ENCODE measurements around the gene ROBO1.

ROBO1 gene

DNA sequence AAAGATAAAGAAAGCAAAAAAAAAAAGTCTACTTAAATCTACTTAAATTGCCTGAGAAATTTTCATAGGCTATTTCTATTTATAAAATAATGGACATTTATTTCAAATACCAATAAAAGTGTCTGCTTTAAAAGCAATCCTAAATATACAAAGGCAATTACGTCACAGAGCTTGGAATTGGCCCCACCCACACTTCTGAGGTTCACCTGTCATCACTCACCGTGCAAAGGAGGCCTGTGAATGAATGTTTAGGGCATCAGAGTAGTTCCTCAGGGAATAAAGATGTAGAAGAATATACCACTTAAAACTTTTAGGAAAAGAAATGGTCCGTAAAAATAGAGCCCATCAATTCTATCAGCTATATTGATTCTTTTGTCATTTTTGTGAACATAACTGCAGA lies 621.8 kb downstream of the ROBO1 start:
- TF ChIP-seq, protein P1, sequence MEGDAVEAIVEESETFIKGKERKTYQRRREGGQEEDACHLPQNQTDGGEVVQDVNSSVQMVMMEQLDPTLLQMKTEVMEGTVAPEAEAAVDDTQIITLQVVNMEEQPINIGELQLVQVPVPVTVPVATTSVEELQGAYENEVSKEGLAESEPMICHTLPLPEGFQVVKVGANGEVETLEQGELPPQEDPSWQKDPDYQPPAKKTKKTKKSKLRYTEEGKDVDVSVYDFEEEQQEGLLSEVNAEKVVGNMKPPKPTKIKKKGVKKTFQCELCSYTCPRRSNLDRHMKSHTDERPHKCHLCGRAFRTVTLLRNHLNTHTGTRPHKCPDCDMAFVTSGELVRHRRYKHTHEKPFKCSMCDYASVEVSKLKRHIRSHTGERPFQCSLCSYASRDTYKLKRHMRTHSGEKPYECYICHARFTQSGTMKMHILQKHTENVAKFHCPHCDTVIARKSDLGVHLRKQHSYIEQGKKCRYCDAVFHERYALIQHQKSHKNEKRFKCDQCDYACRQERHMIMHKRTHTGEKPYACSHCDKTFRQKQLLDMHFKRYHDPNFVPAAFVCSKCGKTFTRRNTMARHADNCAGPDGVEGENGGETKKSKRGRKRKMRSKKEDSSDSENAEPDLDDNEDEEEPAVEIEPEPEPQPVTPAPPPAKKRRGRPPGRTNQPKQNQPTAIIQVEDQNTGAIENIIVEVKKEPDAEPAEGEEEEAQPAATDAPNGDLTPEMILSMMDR (IDR thresholded peaks at IDR 0.05) = no peak
- Mint-ChIP-seq H3K36me3 (ENCODE audit: low read depth) (peaks cover under 1% of the 10 kb centered on the region), H3K9me3 (peaks cover 2% of the 10 kb centered on the region), H3K27me3 (ENCODE audit: low read depth, poor library complexity) (peaks cover 3% of the 10 kb centered on the region), H3K4me3 (no peak overlapping the region), H3K4me1 (peaks cover 8% of the 10 kb centered on the region), H3K27ac (no peak overlapping the region)
- no peak for DNase-seq

DNA sequence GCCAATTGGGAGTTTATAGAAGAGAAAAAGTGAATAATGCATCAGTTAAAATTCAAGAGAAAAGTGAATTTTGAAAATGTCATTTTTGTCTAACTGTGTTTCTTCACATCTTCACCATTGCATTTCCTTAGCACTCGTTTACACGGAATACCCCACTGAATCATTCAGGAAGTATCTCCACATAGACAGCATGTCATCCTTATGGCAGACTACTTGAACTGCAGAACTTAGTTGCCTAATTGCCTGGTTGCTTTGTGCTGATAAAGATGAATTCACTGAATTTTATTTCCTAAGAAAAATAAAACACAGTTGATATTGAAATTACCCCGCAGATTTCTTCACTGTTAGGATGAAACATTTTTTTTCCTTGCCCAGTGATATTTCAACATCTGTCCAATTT lies 627.1 kb downstream of the ROBO1 start:
- H3K9me3 Mint-ChIP-seq = no peaks in the 10 kb centered on the region
- DNase-seq = no peak
- peaks cover 12% of the 10 kb centered on the region for H3K4me1 Mint-ChIP-seq
- no peak overlapping the region for H3K4me3 Mint-ChIP-seq
- peaks cover 3% of the 10 kb centered on the region for H3K27me3 Mint-ChIP-seq (ENCODE audit: low read depth, poor library complexity)
- TF ChIP-seq, protein P1 (IDR thresholded peaks at IDR 0.05) = no peak
- no peaks in the 10 kb centered on the region for H3K36me3 Mint-ChIP-seq (ENCODE audit: low read depth)
- H3K27ac Mint-ChIP-seq = no peak overlapping the region

GRCh38 chr3:79139395-79140068 lies 628.3 kb downstream of the ROBO1 start:
- TF ChIP-seq, protein P1 (IDR thresholded peaks at IDR 0.05) = no peak
- Mint-ChIP-seq H3K27me3 (ENCODE audit: low read depth, poor library complexity) (peaks cover 3% of the 10 kb centered on the region), H3K4me1 (peaks cover 12% of the 10 kb centered on the region), H3K9me3 (no peaks in the 10 kb centered on the region), H3K27ac (no peak overlapping the region), H3K4me3 (no peak overlapping the region), H3K36me3 (ENCODE audit: low read depth) (no peaks in the 10 kb centered on the region)
- DNase-seq = no peak

DNA sequence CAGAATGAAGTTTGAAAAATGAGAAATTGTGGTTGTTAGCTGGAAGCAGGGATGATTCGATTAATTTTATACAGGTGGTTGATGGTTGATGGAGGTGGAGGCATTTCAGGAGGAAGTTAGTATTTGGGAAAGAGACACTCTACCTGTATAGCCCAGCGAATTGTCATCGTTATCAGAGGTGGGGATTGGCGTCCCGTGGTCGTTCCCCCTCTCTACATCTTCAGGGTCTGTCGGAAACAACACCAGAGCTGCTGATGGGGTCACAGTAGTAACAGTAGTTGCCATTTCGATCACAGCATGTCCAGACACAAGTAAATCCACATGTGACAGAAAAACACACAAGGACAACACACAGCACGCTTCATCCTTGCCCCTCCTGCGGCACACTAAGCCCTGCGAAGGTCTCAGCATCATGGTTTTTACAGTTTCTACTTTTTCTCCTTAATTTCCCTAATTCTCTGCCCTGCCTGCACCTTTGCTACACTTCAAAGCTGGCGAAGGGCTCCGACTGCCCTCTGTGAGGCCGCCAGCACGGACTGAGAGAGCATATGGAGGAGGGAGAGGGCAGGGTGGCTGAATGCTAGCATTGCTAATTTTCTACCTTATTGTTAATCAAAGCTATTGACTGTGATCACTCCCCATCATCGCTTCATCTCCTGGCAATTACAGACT lies 642.3 kb downstream of the ROBO1 start:
- H3K4me3 Mint-ChIP-seq = no peak overlapping the region
- no peaks in the 10 kb centered on the region for H3K36me3 Mint-ChIP-seq (ENCODE audit: low read depth)
- peaks cover 5% of the 10 kb centered on the region for H3K4me1 Mint-ChIP-seq
- DNase-seq = peak; percentile 1
- TF ChIP-seq, protein P1 (IDR thresholded peaks at IDR 0.05) = no peak
- no peak overlapping the region for H3K27ac Mint-ChIP-seq
- no peaks in the 10 kb centered on the region for H3K27me3 Mint-ChIP-seq (ENCODE audit: low read depth, poor library complexity)
- no peaks in the 10 kb centered on the region for H3K9me3 Mint-ChIP-seq

DNA sequence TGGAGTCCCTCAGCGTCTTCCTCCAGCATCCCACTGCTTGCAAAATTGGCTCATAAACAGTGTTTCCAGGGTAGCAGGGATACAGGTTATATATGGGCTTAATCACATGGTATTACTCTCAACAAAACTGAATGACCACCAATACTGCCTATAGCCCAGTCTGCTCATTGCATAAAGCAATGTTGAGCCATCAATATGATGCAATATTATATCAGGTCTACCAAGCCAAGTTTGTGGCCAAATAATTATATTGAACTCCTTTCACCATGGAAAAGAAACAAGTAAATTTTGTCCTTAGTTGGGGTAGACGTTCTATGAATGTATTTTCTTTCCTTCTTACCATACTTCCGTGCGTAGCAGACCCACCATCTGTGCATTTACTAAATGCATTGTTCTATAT lies 652.3 kb downstream of the ROBO1 start:
- no peaks in the 10 kb centered on the region for H3K36me3 Mint-ChIP-seq (ENCODE audit: low read depth)
- H3K9me3 Mint-ChIP-seq = no peaks in the 10 kb centered on the region
- H3K4me3 Mint-ChIP-seq = no peak overlapping the region
- DNase-seq = no peak
- no peaks in the 10 kb centered on the region for H3K4me1 Mint-ChIP-seq
- TF ChIP-seq, protein P1 (IDR thresholded peaks at IDR 0.05) = no peak
- no peak overlapping the region for H3K27ac Mint-ChIP-seq
- H3K27me3 Mint-ChIP-seq (ENCODE audit: low read depth, poor library complexity) = no peaks in the 10 kb centered on the region

DNA sequence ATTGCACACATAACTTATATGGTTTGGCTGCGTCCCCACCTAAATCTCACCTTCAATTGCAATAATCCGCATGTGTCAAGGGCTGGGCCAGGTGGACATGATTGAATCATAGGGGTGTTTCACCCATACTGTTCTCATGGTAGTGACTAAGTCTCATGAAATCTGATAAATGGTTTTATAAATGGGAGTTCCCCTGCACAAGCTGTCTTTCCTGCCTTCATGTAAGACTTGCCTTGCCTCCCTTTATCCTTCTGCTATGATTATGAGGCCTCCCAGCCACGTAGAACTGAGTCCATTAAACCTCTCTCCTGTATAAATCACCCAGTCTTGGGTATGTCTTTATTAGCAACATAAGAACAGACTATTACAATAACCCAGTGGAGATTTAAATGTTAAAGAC lies 653.9 kb downstream of the ROBO1 start:
- no peaks in the 10 kb centered on the region for H3K4me1 Mint-ChIP-seq
- DNase-seq = no peak
- TF ChIP-seq, protein P1 (IDR thresholded peaks at IDR 0.05) = no peak
- no peaks in the 10 kb centered on the region for H3K27me3 Mint-ChIP-seq (ENCODE audit: low read depth, poor library complexity)
- H3K4me3 Mint-ChIP-seq = no peak overlapping the region
- no peak overlapping the region for H3K27ac Mint-ChIP-seq
- H3K36me3 Mint-ChIP-seq (ENCODE audit: low read depth) = no peaks in the 10 kb centered on the region
- no peaks in the 10 kb centered on the region for H3K9me3 Mint-ChIP-seq
